Measurements from ENCODE around the gene CCNI2. TPM values are rescaled to one million over a fixed set of nuclear protein-coding genes. Genes with fewer than 3 reads are reported as not detected.

CCNI2 gene
- total RNA-seq, 1 donor from 2014 or later = 0.55 TPM

GRCh38 chr5:132781029-132781428 lies 33.8 kb downstream of the CCNI2 start:
- DNase-seq (no peak), ATAC-seq (no peak)
- peaks cover 3% of the 10 kb centered on the region for H3K27me3 ChIP-seq
- H3K4me3 ChIP-seq = no peak overlapping the region
- H3K4me1 ChIP-seq = peaks cover 14% of the 10 kb centered on the region
- H3K36me3 ChIP-seq = no peaks in the 10 kb centered on the region
- intact Hi-C loops (cut with DNase I) = no loop called here
- no peak overlapping the region for H3K27ac ChIP-seq
- H3K9me3 ChIP-seq = no peaks in the 10 kb centered on the region
- no peak for TF ChIP-seq CTCF (IDR thresholded peaks at IDR 0.05)

- DNase-seq (no peak), ATAC-seq (peak; percentile 54)
- peaks cover 9% of the 10 kb centered on the region for H3K4me1 ChIP-seq
These were observed 34.9 kb downstream of the CCNI2 start for GRCh38 chr5:132782101-132782500.

GRCh38 chr5:132785365-132785764 lies 38.1 kb downstream of the CCNI2 start:
- H3K4me3 ChIP-seq = no peak overlapping the region
- TF ChIP-seq CTCF (IDR thresholded peaks at IDR 0.05) = no peak
- H3K36me3 ChIP-seq = no peaks in the 10 kb centered on the region
- no peaks in the 10 kb centered on the region for H3K27me3 ChIP-seq
- DNase-seq (no peak), ATAC-seq (no peak)
- intact Hi-C loops (cut with DNase I) = no loop called here
- H3K9me3 ChIP-seq = no peaks in the 10 kb centered on the region
- no peaks in the 10 kb centered on the region for H3K4me1 ChIP-seq
- no peak overlapping the region for H3K27ac ChIP-seq

More at GRCh38 chr5:132782101-132782500, 34.9 kb downstream of the CCNI2 start:
- intact Hi-C loops (cut with DNase I) = no loop called here
- no peak overlapping the region for H3K4me3 ChIP-seq
- no peaks in the 10 kb centered on the region for H3K36me3 ChIP-seq
- no peaks in the 10 kb centered on the region for H3K9me3 ChIP-seq
- TF ChIP-seq CTCF (IDR thresholded peaks at IDR 0.05) = no peak
- no peak overlapping the region for H3K27ac ChIP-seq
- H3K27me3 ChIP-seq = peaks cover 3% of the 10 kb centered on the region

- no peaks in the 10 kb centered on the region for H3K4me1 ChIP-seq
- no peak for TF ChIP-seq CTCF (IDR thresholded peaks at IDR 0.05)
- ATAC-seq = no peak
- H3K36me3 ChIP-seq = no peaks in the 10 kb centered on the region
- H3K27ac ChIP-seq = no peak overlapping the region
- H3K27me3 ChIP-seq = no peaks in the 10 kb centered on the region
- H3K9me3 ChIP-seq = no peaks in the 10 kb centered on the region
- H3K4me3 ChIP-seq = no peak overlapping the region
- intact Hi-C loops (cut with DNase I) = no loop called here
- no peak for DNase-seq
These were observed 38.6 kb downstream of the CCNI2 start for GRCh38 chr5:132785864-132786263.

- intact Hi-C loops (cut with DNase I) = no loop called here
- H3K4me3 ChIP-seq = no peak overlapping the region
- H3K27ac ChIP-seq = no peak overlapping the region
- DNase-seq (no peak), ATAC-seq (no peak)
- no peaks in the 10 kb centered on the region for H3K27me3 ChIP-seq
- H3K4me1 ChIP-seq = no peaks in the 10 kb centered on the region
- no peaks in the 10 kb centered on the region for H3K9me3 ChIP-seq
- TF ChIP-seq CTCF (IDR thresholded peaks at IDR 0.05) = no peak
- no peaks in the 10 kb centered on the region for H3K36me3 ChIP-seq
These were observed 39.9 kb downstream of the CCNI2 start for GRCh38 chr5:132787076-132787475.

- DNase-seq (no peak), ATAC-seq (no peak)
- H3K4me1 ChIP-seq = no peaks in the 10 kb centered on the region
- no peak for TF ChIP-seq CTCF (IDR thresholded peaks at IDR 0.05)
- intact Hi-C loops (cut with DNase I) = no loop called here
- no peak overlapping the region for H3K27ac ChIP-seq
- H3K36me3 ChIP-seq = no peaks in the 10 kb centered on the region
- H3K27me3 ChIP-seq = no peaks in the 10 kb centered on the region
- no peaks in the 10 kb centered on the region for H3K9me3 ChIP-seq
- H3K4me3 ChIP-seq = no peak overlapping the region
These were observed 41.3 kb downstream of the CCNI2 start for GRCh38 chr5:132788508-132788907.
